GM18502 (cell line): ENCODE measurements around the gene RGS9.
"Not testable (repeated sequence)": the region's sequence is repeated elsewhere in the genome, so short reads cannot be mapped to it uniquely, and the experiment has no call there.

Source experiments
- ATAC-seq: cut with Tn5 transposase; IDR thresholded peaks from one replicate; pipeline ENCODE4 v1.9.1; 2021; ENCODE audit warnings: mild to moderate bottlenecking; ENCODE audit not compliant: unreplicated experiment, poor library complexity

Gene RGS9

DNA sequence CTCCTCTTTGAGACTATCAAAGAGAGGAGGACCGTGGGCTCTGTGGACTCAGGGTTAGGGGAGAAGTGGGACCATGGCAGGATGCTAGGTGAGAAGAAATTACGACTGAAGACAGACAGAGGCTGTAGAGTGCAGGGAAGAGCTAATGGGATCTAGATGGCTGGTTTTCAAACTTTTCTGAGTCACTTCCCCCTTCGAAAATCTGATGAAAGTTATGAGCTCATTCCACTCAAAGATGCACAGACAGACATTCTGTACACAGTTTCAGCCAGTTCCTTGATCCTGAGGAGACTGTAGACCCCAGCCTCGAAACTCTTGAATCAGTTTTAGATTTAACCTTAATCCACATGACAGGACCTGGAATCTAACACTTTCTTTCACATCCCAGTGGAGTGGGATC, 40.7 kb downstream of the RGS9 start:
- ATAC-seq: no peak

DNA sequence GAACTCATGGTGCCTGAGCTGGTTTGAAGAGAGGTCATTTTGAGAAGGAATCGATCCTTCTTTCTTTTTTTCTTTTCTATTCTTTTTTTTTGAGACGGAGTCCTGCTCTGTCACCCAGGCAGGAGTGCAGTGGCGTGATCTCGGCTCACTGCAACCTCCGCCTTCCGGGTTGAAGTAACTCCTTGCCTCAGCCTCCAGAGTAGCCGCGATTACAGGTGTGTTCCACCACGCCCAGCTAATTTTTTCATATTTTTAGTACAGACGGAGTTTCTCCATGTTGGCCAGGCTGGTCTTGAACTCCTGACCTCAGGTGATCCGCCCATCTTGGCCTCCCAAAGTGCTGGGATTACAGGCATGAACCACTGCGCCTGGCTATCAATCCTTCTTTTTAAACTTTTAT, 43.1 kb downstream of the RGS9 start:
- ATAC-seq: not testable (repeated sequence)

DNA sequence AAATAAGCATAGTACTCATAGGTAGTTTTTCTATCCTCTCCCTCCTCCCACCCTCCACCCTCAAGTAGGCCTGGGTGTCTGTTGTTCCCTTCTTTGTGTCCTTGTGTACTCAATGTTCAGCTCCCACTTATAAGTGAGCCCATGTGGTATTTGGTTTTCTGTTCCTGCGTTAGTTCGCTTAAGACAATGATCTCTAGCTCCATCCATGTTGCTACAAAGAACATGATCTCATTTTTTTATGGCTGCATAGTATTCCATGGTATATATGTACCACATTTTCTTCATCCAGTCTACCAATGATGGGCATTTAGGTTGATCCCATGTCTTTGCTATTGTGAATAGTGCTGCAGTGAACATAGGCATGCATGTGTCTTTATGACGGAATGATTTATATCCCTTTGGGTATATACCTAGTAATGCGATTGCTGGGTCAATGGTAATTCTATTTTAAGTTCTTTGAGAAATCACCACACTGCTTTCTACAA, 43.6 kb downstream of the RGS9 start:
- not testable (repeated sequence) for ATAC-seq

DNA sequence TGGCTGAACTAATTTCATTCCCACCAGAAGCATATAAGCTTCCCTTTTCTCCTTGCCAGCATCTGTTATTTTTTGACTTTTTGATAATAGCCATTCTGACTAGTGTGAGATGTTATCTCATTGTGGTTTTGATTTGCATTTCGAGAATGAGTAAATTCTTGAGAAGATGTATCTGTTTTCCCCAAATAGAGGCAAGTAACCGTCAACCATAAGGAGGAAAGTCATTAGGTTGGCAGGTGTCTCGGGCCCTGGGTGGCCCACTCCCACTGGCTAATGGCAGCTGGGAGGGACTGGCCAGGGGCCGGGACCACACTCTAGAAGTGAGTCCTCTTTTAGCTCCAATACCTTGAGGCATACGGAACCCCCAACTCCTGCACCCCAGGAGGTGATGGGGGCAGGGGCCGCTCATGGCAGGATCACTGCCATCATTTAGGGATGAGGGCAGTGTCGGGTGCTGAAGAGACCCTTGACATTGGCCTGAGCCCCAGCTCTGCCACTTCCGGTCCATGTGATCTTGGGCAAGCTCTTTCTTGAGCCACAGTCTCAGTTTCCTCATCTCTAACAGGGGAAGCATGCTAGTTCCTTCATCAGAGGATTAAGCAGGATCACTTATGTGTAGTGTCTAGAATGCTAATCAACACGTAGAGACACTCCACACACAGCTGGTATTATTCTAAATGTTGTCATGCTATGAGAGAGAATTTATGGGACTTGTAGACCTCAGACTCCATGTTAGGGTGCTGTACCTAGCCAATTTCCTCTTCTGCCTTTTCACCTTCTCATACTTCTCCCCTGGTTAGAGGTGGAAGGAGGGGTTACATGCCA, 44.3 kb downstream of the RGS9 start:
- peak; percentile 78 for ATAC-seq

DNA sequence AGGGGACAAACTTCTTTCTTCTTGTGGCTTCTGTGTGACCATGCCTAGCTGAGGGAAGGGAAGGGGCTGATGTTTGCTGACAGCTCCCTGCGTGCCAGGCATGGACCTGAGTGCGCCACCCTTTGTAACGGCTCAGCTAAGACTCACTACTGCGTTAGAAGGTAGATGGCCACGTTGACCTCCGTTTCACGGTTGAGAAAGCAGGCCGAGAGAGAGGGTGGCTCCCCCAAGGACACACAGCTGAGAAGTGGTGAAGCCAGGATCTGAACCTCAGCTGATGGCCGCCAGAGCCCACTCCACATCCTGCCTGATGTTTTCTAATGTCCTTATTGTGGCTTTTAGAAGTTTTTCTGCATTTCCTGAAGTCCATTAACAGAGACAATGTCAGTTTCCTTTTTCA, 45.1 kb downstream of the RGS9 start:
- peak; percentile 14 for ATAC-seq

DNA sequence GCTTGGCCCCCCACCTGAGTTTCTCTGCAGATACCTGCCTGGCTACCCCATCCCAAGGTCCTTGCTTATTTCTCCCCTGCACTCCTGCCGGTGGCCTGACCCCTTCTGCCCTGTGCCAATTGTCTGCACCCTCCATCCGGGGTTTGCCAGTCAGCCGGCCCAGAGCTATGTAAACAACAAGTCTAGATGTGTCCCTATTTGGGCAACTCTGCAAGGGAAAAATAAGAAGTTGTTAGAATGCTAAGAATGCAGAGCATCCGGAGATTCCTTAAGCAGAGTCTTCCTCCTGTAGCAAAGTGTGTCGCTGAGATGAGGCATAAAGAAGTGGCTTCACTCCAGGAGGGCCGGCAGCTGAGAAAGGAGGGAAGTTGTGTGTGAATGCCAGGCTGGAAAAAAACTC, 46.6 kb downstream of the RGS9 start:
- ATAC-seq: no peak

DNA sequence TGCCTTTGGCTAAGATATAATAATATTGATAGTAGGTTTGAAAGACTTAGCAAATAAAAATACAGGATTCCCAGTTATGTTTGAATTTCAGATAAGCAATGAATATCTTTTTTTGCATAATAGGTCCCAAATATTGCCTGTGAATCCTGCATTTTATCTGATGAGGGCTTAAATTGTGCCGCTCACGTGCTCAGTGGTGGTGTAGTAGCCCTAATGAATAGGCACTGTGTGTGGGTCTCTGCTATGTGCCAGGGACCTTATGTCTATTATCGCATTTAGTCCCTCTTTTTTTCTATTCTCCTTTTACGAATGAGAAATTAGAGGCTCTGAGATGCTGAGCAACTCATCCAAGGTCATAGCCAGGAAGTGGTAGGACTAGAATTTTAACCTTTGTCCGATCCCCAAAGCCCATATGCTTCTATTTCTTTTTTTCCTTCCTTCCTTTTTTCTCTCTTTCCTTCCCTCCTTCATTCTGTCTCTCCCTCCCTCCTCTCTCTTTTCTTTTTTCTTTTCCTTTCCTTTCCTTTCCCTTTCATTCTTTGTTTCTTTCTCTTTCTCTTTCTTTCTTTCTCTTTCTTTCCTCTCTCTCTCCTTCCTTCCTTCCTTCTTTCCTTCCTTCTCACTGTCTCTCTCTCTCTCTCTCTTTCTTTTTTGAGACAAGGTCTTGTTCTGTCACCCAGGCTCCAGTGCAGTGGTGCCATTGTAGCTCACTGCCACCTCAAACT, 47.2 kb downstream of the RGS9 start:
- no peak for ATAC-seq

DNA sequence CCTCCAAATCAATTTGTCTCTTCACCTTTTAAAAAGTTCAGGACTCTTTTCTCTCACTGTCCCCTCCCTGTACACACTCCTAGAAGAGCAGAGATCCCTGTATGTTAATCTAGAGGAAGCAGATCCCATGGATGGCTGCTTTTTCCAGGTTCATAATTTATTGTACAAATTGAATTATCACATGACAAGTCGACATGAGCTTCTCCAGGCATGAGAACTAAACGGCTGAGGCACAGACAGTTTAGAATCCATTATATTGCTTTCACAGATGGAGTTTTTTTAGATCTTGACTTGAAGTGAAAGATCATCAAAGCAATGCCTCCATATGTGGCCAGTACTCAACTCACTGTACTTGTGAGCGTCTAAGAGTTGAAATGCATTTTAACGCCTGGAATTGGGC, 47.9 kb downstream of the RGS9 start:
- ATAC-seq: no peak

DNA sequence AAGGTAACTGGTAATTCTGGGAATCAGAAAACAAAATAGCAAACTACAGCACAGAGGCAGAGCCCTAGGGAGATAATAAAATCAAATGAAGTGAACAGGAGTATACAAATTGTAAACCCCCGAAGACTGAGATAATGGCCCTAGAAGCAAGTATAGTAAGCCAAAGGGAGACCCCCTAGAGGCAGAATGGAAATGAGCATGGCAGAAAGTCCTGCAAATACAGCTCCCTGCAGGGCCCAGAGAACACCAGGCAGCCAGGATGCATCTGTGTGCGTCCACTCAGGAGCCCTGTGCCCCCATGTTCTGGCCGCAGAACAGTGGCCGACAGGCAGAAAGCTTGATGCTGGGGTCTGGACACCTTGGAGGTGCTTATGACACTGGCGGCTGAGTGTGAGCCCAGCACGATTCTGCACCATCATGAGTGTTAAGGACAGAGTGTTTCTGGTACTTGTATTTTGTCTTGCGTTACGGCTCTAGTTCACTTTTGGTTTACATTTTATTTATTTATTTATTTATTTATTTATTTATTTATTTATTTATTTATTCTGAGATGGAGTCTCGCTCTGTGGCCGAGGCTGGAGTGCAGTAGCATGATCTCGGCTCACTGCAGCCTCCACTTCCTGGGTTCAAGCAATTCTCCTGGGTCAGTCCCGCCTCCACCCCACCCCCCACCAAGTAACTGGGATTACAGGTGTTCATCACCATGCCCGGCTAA, 48.7 kb downstream of the RGS9 start:
- no peak for ATAC-seq

DNA sequence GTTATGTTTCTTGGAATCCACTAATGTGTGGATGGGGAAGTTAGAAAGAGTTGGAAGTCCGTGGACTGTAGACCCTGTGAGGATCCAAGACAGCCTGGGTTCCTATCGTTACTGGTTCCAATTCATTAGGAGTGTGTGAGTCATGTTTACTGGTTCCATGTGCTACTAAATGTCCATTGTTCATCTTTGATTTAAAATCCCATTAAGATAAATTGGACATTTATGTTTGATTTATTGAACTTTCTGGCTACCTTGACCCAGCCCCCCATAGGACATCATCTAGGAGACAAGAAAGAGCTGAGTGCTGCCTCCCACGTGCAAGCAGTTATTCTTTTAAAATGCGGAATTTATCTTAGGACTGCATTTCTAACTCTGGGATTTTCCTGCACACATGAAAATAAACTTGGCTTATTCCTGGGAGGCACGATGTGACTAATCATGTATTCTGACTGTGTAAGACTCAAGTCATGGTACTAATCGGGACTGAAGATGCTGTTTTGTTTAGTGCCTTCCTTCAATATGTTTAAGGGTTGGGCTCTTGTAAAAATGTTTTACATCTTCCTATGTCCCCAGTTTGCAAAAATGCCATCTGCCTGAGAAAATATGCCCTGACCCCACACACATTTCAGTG, 53.4 kb downstream of the RGS9 start:
- no peak for ATAC-seq

DNA sequence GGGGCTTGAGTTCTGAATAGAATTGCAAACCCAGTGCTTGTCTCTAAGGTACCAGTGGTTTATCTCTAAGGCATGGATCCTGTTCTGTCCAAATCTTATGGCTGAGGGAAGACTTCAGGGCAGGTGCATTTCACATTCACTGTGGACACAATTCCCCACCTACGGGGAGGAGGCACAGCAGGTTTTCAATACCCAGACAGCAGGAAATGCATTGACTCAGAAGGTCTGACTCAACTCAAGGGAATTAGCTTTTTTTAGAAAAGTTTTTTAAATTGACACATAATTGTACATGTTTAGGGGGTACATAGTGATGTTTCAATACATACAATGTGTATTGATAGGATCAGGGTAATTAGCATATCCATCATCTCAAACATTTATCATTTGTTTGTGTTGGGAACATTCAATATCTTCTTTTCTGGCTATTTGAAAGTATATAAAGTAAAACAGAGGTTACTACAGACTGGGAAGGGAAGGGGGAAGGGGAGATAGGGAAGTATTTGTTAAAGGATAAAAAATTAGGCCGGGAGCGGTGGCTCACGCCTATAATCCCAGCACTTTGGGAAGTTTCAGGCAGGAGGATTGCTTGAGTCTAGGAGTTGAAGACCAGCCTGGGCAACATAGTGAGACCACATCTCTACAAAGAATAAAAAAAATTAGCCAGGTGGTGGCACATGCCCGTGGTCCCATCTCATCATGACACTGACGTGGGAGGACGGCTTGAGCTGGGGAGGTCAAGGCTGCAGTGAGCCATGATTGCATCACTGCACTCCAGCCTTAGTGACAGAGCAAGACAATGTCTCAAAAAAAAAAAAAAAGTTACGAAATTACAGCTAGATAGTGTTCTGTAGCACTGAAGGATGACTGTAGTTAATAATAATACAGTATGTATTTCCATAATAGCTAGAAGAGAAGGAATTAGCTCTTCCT, 54.9 kb downstream of the RGS9 start:
- ATAC-seq: peak; percentile 60

DNA sequence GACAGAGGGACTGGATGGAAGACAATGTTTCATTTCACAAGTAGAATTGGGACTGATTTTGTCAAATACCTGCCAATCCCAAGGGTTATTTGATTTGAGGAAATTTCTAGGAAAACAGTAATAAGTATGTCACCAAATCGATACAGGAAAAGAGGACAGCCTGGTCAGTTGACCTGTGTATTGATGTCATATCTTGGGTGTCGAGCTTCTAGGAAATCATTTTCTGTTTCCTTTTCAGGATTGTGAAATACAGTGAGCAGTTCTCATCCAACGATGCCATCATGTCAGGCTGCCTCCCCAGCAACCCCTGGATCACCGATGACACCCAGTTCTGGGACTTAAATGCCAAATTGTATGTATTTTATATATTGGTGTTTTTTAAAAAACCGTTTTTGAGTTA, 56.1 kb downstream of the RGS9 start:
- no peak for ATAC-seq

DNA sequence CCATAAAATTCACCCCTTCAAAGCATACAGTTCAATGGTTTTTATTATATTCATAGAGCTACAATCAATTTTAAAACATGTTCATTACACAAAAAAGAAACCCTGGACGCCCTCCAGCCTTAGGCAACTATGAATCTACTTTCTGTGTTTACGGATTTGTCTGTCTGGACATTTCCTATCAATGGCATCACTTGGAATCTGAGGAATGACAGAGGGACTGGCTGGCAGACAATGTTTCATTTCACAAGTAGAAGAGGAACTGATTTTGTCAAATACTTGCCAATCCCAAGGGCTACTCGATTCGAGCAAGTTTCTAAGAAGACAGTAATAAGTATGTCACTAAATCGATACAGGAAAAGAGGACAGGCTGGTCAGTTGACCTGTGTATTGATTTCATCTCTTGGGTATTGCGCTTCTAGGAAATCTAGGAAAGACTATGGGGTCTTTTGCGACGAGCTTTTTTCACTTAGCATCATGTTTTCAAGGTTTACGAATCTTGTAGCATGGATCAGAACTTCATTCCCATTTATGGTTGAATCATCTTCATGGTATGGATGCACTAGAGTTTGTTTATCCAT, 56.6 kb downstream of the RGS9 start:
- ATAC-seq: no peak

DNA sequence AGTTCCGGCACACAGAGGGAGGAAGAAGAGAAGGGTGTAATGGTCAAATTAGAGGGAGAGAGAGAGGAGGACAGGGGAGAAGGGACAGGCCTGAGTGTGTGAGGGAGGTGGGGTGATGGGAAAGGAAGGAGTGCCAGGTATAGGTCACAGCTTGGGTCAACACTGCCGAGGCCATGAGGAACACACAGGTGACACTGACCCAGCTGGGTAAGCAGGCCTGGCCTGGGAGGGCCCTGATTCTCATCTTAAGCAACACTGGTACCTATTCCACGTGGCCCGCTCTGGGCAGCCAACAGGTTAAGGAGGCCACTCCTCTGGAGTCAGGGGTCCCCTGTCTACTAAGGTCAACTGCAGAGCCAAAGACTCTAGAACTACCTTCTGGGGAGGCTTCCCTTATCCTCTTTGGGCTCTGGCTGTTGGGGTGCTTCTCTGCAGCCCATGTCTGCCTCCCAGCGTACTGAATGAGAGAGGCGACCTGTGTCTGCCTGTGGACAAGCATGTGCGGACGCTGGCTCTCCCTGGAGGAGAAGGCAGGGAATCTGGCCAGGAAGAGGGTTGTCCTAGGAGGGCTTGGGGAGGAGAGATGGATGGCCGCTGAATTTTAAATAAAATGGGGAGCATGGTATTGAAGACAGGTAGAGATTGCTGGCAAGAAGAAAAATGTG, 57.6 kb downstream of the RGS9 start:
- ATAC-seq: no peak

DNA sequence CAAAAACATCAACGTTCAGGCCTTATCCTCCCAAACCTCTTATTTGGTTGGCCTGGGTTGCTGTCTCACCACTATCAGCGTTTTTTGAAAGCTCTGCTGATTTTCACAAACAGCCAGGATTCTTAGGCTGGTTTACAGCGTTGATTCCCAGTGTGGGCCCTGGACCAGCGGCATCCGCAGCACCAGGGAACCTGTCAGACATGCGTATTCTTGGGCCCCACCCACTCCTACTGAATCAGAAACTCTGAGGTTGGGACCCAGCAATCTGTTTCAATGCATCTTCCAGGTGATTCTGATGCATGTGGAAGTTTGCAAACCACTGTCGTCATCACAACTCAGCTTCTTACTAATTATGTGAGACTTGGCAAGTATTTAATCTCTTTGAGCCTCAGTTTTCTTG, 58.5 kb downstream of the RGS9 start:
- ATAC-seq: no peak

DNA sequence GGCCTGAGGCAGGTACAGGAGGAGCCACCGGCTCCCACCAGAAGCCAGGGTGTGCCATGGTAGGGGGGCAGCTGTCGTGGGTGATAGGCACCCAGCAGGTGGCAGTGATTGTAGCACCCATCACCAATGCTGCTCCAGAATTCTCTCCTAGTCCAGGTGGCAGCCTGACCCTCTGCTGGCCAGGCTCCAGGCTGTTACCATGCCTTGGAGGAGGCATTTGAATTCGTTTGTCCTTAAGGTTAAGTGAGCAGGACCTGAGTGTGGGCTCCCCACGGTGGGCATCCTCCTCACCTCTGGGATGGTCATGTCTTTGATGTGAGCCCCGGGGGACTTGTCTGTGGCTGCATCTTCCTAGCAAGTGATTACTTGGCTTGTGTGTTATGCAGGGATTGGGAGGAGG, 59.4 kb downstream of the RGS9 start:
- no peak for ATAC-seq

DNA sequence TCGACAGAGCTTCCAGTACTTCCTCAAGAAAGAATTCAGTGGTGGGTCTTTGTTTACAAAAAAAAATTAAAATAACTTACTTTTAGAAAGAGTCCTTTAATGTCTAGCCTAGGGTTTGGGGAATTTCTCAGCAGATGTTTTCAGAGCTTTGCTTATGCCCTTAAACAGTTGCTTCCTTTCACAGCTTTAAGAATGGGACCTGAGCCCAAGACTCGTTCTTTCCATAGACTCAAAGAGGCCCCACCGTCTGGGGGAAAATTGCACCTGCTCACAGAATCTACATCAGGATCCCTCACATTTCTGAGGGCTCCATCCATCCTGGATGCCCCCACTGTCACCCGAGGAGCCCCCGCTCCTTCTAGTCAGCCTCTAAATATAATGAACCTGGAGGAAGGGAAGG, 60.0 kb downstream of the RGS9 start:
- ATAC-seq: no peak

DNA sequence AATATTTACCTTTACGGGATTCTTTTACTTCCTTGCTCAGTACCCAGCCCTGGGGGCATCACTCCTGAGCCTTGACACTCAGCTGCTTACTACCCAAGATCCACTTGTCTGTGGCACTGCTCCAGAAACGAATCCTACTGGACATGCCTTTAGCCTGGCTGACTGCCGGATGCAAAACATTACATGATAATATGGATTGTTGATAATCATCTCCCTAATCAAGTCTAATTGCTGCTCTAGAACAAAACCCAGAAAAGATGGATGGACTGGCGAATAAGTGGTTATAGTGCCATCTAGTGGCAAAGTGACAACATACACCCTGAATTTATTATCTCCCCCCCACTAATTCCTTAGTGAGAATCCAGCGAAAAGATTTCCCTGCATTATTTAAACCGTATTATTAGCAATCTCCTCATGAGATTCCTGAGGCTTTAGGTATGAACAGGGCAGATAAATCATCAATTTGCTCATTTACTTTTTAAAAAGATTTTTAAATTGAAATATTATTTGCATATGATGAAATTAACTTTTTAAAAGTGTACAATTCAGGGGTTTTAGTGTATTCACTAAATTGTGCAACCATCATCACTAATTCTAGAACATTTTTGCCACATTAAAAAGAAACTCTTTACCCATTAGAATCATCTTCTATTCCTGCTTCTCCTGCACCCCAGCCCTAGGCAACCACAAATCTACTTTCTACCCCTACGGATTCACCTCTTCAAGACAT, 61.6 kb downstream of the RGS9 start:
- ATAC-seq: no peak
